ENCODE measurements around the gene ADAR.

Gene ADAR

GRCh38 chr1:154550657-154551056 lies 57.3 kb downstream of the ADAR start:
- WGBS, 2 donors (ENCODE audit: extremely low coverage in 2 of 2, insufficient read length in 2 of 2, insufficient replicate concordance in 1 of 2): no CpG with 5 or more reads among the region's 6 CpGs
- H3K36me3 ChIP-seq (replicated peaks in 1 of 2; ENCODE audit: control insufficient read depth in 2 of 2, insufficient read depth in 2 of 2, low read length in 2 of 2): peaks cover 62 to 77% of the 10 kb centered on the region in 2 donors

GRCh38 chr1:154550070-154550469 lies 57.9 kb downstream of the ADAR start:
- Histone ChIP-seq H2BK12ac (ENCODE audit: low read length) (no peak overlapping the region), H3K27ac (replicated peaks; ENCODE audit: low read length) (no peak overlapping the region), H3K36me3 (replicated peaks in 1 of 2; ENCODE audit: control insufficient read depth in 2 of 2, insufficient read depth in 2 of 2, low read length in 2 of 2) (peaks cover 56 to 71% of the 10 kb centered on the region in 2 donors), H4K8ac (ENCODE audit: low read depth, low read length) (no peak overlapping the region), H3K14ac (ENCODE audit: low read length) (no peak overlapping the region), H4K91ac (ENCODE audit: low read depth, low read length, poor library complexity) (no peak overlapping the region), H3K4me2 (ENCODE audit: insufficient read depth, low read length, poor library complexity, severe bottlenecking) (no peak overlapping the region), H3K79me1 (ENCODE audit: low read depth, low read length) (no peaks in the 10 kb centered on the region), H2AFZ (ENCODE audit: low read length) (no peak overlapping the region), H3K9ac (ENCODE audit: low read depth, low read length, poor library complexity) (no peak overlapping the region), H3K4ac (ENCODE audit: low read length) (no peak overlapping the region), H2BK120ac (ENCODE audit: low read depth, low read length) (no peak overlapping the region), H3K23ac (ENCODE audit: low read depth, low read length, poor library complexity) (no peak overlapping the region), H3K18ac (ENCODE audit: low read length) (no peak overlapping the region), H3K27me3 (ENCODE audit: control insufficient read depth in 3 of 3, insufficient read depth in 3 of 3, low read depth in 1 of 3, low read length in 3 of 3) (no peaks in the 10 kb centered on the region), H2BK5ac (ENCODE audit: low read length) (no peak overlapping the region), H3K9me3 (replicated peaks in 1 of 2; ENCODE audit: control insufficient read depth in 2 of 2, insufficient read depth in 1 of 2, low read depth in 1 of 2, low read length in 2 of 2) (no peaks in the 10 kb centered on the region), H2AK5ac (ENCODE audit: low read depth, low read length) (no peak overlapping the region), H3K4me1 (ENCODE audit: control insufficient read depth in 2 of 2, insufficient read depth in 1 of 2, low read depth in 1 of 2, low read length in 2 of 2) (no peaks in the 10 kb centered on the region), H2BK15ac (ENCODE audit: low read length) (no peak overlapping the region), H3K4me3 (ENCODE audit: low read length in 2 of 2) (no peak overlapping the region)
- no peak for DNase-seq (ENCODE audit: low spot score)
- WGBS, 2 donors (ENCODE audit: extremely low coverage in 2 of 2, insufficient read length in 2 of 2, insufficient replicate concordance in 1 of 2): no CpG with 5 or more reads among the region's 5 CpGs

More at GRCh38 chr1:154550657-154551056, 57.3 kb downstream of the ADAR start:
- no peak overlapping the region for H3K4ac ChIP-seq (ENCODE audit: low read length)
- no peak for DNase-seq (ENCODE audit: low spot score)
- no peak overlapping the region for H2BK15ac ChIP-seq (ENCODE audit: low read length)
- no peak overlapping the region for H3K27ac ChIP-seq (replicated peaks; ENCODE audit: low read length)
- no peak overlapping the region for H2AK5ac ChIP-seq (ENCODE audit: low read depth, low read length)
- H2BK5ac ChIP-seq (ENCODE audit: low read length): no peak overlapping the region
- H3K14ac ChIP-seq (ENCODE audit: low read length): no peak overlapping the region
- H4K91ac ChIP-seq (ENCODE audit: low read depth, low read length, poor library complexity): no peak overlapping the region
- H3K4me1 ChIP-seq (ENCODE audit: control insufficient read depth in 2 of 2, insufficient read depth in 1 of 2, low read depth in 1 of 2, low read length in 2 of 2): no peaks in the 10 kb centered on the region
- H2AFZ ChIP-seq (ENCODE audit: low read length): no peak overlapping the region
- H2BK12ac ChIP-seq (ENCODE audit: low read length): no peak overlapping the region
- H3K23ac ChIP-seq (ENCODE audit: low read depth, low read length, poor library complexity): no peak overlapping the region
- H3K4me3 ChIP-seq (ENCODE audit: low read length in 2 of 2): no peak overlapping the region
- H3K27me3 ChIP-seq (ENCODE audit: control insufficient read depth in 3 of 3, insufficient read depth in 3 of 3, low read depth in 1 of 3, low read length in 3 of 3): no peaks in the 10 kb centered on the region
- no peaks in the 10 kb centered on the region for H3K9me3 ChIP-seq (replicated peaks in 1 of 2; ENCODE audit: control insufficient read depth in 2 of 2, insufficient read depth in 1 of 2, low read depth in 1 of 2, low read length in 2 of 2)
- H3K4me2 ChIP-seq (ENCODE audit: insufficient read depth, low read length, poor library complexity, severe bottlenecking): no peak overlapping the region
- no peak overlapping the region for H3K9ac ChIP-seq (ENCODE audit: low read depth, low read length, poor library complexity)
- no peak overlapping the region for H2BK120ac ChIP-seq (ENCODE audit: low read depth, low read length)
- H3K18ac ChIP-seq (ENCODE audit: low read length): no peak overlapping the region
- no peaks in the 10 kb centered on the region for H3K79me1 ChIP-seq (ENCODE audit: low read depth, low read length)
- H4K8ac ChIP-seq (ENCODE audit: low read depth, low read length): no peak overlapping the region

GRCh38 chr1:154549202-154549770 lies 58.7 kb downstream of the ADAR start:
- Histone ChIP-seq H3K36me3 (replicated peaks in 1 of 2; ENCODE audit: control insufficient read depth in 2 of 2, insufficient read depth in 2 of 2, low read length in 2 of 2) (peaks cover 48 to 64% of the 10 kb centered on the region in 2 donors), H4K8ac (ENCODE audit: low read depth, low read length) (no peak overlapping the region)

GRCh38 chr1:154548028-154548427 lies 60.0 kb downstream of the ADAR start:
- Histone ChIP-seq H4K8ac (ENCODE audit: low read depth, low read length) (no peak overlapping the region), H3K79me1 (ENCODE audit: low read depth, low read length) (no peaks in the 10 kb centered on the region), H3K23ac (ENCODE audit: low read depth, low read length, poor library complexity) (no peak overlapping the region), H3K27me3 (ENCODE audit: control insufficient read depth in 3 of 3, insufficient read depth in 3 of 3, low read depth in 1 of 3, low read length in 3 of 3) (peaks cover 0 to 3% (median 0%) of the 10 kb centered on the region in 3 experiments), H3K9me3 (replicated peaks in 1 of 2; ENCODE audit: control insufficient read depth in 2 of 2, insufficient read depth in 1 of 2, low read depth in 1 of 2, low read length in 2 of 2) (no peaks in the 10 kb centered on the region), H2BK120ac (ENCODE audit: low read depth, low read length) (no peak overlapping the region), H2BK12ac (ENCODE audit: low read length) (no peak overlapping the region), H3K18ac (ENCODE audit: low read length) (no peak overlapping the region), H3K36me3 (replicated peaks in 1 of 2; ENCODE audit: control insufficient read depth in 2 of 2, insufficient read depth in 2 of 2, low read length in 2 of 2) (peaks cover 38 to 51% of the 10 kb centered on the region in 2 donors), H3K4me3 (ENCODE audit: low read length in 2 of 2) (no peak overlapping the region), H2AK5ac (ENCODE audit: low read depth, low read length) (no peak overlapping the region), H3K14ac (ENCODE audit: low read length) (no peak overlapping the region), H3K4me1 (ENCODE audit: control insufficient read depth in 2 of 2, insufficient read depth in 1 of 2, low read depth in 1 of 2, low read length in 2 of 2) (no peaks in the 10 kb centered on the region), H3K4ac (ENCODE audit: low read length) (no peak overlapping the region), H4K91ac (ENCODE audit: low read depth, low read length, poor library complexity) (no peak overlapping the region), H2AFZ (ENCODE audit: low read length) (no peak overlapping the region), H3K27ac (replicated peaks; ENCODE audit: low read length) (no peak overlapping the region), H3K9ac (ENCODE audit: low read depth, low read length, poor library complexity) (no peak overlapping the region), H3K4me2 (ENCODE audit: insufficient read depth, low read length, poor library complexity, severe bottlenecking) (no peak overlapping the region), H2BK5ac (ENCODE audit: low read length) (no peak overlapping the region), H2BK15ac (ENCODE audit: low read length) (no peak overlapping the region)
- DNase-seq (ENCODE audit: low spot score): no peak
- no CpG with 5 or more reads among the region's 1 CpG for WGBS, 2 donors (ENCODE audit: extremely low coverage in 2 of 2, insufficient read length in 2 of 2, insufficient replicate concordance in 1 of 2)

More at GRCh38 chr1:154549202-154549770, 58.7 kb downstream of the ADAR start:
- Histone ChIP-seq H2AFZ (ENCODE audit: low read length) (no peak overlapping the region), H2BK12ac (ENCODE audit: low read length) (no peak overlapping the region), H3K27ac (replicated peaks; ENCODE audit: low read length) (no peak overlapping the region), H3K23ac (ENCODE audit: low read depth, low read length, poor library complexity) (no peak overlapping the region), H3K4me3 (ENCODE audit: low read length in 2 of 2) (no peak overlapping the region), H3K27me3 (ENCODE audit: control insufficient read depth in 3 of 3, insufficient read depth in 3 of 3, low read depth in 1 of 3, low read length in 3 of 3) (no peaks in the 10 kb centered on the region), H3K4me2 (ENCODE audit: insufficient read depth, low read length, poor library complexity, severe bottlenecking) (no peak overlapping the region), H3K9ac (ENCODE audit: low read depth, low read length, poor library complexity) (no peak overlapping the region), H2BK120ac (ENCODE audit: low read depth, low read length) (no peak overlapping the region), H3K4me1 (ENCODE audit: control insufficient read depth in 2 of 2, insufficient read depth in 1 of 2, low read depth in 1 of 2, low read length in 2 of 2) (no peaks in the 10 kb centered on the region), H3K14ac (ENCODE audit: low read length) (no peak overlapping the region), H3K79me1 (ENCODE audit: low read depth, low read length) (no peaks in the 10 kb centered on the region), H3K18ac (ENCODE audit: low read length) (no peak overlapping the region), H3K9me3 (replicated peaks in 1 of 2; ENCODE audit: control insufficient read depth in 2 of 2, insufficient read depth in 1 of 2, low read depth in 1 of 2, low read length in 2 of 2) (no peaks in the 10 kb centered on the region), H2BK5ac (ENCODE audit: low read length) (no peak overlapping the region), H3K4ac (ENCODE audit: low read length) (no peak overlapping the region), H2AK5ac (ENCODE audit: low read depth, low read length) (no peak overlapping the region), H2BK15ac (ENCODE audit: low read length) (no peak overlapping the region), H4K91ac (ENCODE audit: low read depth, low read length, poor library complexity) (no peak overlapping the region)
- no CpG with 5 or more reads among the region's 3 CpGs for WGBS, 2 donors (ENCODE audit: extremely low coverage in 2 of 2, insufficient read length in 2 of 2, insufficient replicate concordance in 1 of 2)
- no peak for DNase-seq (ENCODE audit: low spot score)
